ENCODE results near the gene PLEK. TPM values are rescaled to one million over a fixed set of nuclear protein-coding genes. Genes with fewer than 3 reads are reported as not detected.

PLEK gene
- total and polyA plus RNA-seq, 9 of the 15 experiments (the other 6 are each of a cell fraction or from before 2014, with no cell fraction given), result 0.14 to 1.2 (median 0.36) TPM

DNA sequence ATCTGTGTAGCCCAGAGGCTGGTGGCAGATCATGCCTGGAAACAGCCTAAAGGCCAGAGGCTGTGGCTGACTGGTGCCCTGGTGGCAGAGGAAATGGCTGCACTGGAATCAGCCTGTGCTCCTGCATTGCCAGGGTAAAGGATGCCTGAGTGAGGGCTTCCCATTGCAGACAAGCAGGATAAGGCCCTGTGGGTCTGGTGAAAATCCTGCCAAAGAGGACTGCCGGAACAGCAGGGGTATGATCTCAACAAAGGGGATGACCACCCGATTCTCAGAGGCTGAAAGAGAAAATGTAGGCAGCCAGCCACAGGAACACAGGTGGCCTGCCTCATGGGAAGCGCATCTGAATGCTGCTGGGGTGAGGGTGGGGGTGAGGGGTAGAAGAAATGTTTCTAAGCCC, 53.8 kb downstream of the PLEK start (continued):
- TF ChIP-seq, protein P1, sequence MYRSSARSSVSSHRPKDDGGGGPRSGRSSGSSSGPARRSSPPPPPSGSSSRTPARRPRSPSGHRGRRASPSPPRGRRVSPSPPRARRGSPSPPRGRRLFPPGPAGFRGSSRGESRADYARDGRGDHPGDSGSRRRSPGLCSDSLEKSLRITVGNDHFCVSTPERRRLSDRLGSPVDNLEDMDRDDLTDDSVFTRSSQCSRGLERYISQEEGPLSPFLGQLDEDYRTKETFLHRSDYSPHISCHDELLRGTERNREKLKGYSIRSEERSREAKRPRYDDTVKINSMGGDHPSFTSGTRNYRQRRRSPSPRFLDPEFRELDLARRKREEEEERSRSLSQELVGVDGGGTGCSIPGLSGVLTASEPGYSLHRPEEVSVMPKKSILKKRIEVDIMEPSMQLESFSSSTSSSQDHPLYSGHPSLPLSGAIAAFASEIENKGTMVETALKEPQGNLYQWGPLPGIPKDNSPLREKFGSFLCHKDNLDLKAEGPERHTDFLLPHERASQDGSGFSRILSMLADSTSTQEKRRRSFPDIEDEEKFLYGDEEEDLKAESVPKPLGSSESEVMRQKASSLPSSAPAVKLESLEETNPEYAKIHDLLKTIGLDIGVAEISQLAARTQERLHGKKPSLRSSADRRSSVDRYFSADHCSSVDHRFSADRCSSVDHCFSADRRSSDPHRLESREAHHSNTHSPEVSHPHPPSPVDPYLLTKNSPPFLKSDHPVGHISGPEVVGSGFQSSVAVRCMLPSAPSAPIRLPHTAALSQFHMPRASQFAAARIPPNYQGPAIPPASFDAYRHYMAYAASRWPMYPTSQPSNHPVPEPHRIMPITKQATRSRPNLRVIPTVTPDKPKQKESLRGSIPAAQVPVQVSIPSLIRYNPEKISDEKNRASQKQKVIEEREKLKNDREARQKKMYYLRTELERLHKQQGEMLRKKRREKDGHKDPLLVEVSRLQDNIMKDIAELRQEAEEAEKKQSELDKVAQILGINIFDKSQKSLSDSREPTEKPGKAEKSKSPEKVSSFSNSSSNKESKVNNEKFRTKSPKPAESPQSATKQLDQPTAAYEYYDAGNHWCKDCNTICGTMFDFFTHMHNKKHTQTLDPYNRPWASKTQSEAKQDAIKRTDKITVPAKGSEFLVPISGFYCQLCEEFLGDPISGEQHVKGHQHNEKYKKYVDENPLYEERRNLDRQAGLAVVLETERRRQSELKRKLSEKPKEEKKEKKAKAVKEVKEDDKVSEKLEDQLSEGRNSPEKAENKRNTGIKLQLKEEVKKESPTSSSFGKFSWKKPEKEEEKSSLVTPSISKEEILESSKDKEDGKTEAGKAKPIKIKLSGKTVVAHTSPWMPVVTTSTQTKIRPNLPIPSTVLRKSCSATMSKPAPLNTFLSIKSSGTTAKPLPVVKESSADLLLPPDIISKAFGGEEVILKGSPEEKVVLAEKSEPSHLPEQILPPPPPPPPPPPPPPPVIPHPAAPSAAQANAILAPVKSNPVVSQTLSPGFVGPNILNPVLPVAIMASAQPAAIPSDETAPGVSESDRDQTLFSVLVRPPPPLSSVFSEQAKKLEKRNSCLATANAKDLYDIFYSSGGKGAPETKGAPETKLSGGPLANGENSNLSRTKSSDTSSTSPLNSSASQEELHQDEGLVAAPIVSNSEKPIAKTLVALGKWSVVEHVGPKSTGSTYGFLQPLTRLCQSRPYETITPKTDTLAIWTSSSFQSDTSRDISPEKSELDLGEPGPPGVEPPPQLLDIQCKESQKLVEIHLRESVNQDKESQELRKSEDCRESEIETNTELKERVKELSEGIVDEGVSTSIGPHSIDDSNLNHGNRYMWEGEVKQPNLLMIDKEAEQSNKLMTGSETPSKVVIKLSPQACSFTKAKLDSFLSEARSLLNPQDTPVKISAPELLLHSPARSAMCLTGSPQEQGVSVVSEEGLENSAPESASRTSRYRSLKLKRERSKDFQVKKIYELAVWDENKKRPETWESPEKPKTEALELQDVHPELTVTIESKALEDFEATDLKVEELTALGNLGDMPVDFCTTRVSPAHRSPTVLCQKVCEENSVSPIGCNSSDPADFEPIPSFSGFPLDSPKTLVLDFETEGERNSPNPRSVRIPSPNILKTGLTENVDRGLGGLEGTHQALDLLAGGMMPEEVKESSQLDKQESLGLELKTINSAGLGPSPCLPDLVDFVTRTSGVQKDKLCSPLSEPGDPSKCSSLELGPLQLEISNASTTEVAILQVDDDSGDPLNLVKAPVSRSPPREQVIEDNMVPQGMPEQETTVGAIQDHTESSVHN (IDR thresholded peaks at IDR 0.05; ENCODE audit: borderline replicate concordance in 1 of 2, low read depth in 1 of 2), result no peak
- no peak for TF ChIP-seq ZNF224 (CRISPR knock-in tag; IDR thresholded peaks at IDR 0.05)
- TF ChIP-seq ZKSCAN8 (CRISPR knock-in tag; IDR thresholded peaks at IDR 0.05), result no peak
- no peak for TF ChIP-seq FOS (IDR thresholded peaks at IDR 0.05; ENCODE audit: extremely low read depth, insufficient read length)
- no peak for TF ChIP-seq ZNF512 (tag; IDR thresholded peaks at IDR 0.05)
- TF ChIP-seq MEF2D (tag; conservative IDR thresholded peaks at IDR 0.05; ENCODE audit: low read depth), result 0 out of 2 replicates have a peak, but pooled peaks have one; percentile 20
- no peak for TF ChIP-seq TGIF2 (CRISPR knock-in tag; IDR thresholded peaks at IDR 0.05)
- TF ChIP-seq ZNF518B (CRISPR knock-in tag; IDR thresholded peaks at IDR 0.05), result no peak
- TF ChIP-seq ZNF311 (CRISPR knock-in tag; IDR thresholded peaks at IDR 0.05), result no peak
- 0 out of 2 replicates have a peak, but pooled peaks have one; percentile 19 for TF ChIP-seq ZBTB17 (CRISPR knock-in tag; IDR thresholded peaks at IDR 0.05)
- no peak for TF ChIP-seq PCBP1 (IDR thresholded peaks at IDR 0.05; ENCODE audit: low read depth, low read length, poor library complexity, severe bottlenecking)
- no peak for TF ChIP-seq SNRNP70 (optimal IDR thresholded peaks at IDR 0.05; ENCODE audit: low read depth, low read length)
- no peak for TF ChIP-seq PHTF2 (CRISPR knock-in tag; IDR thresholded peaks at IDR 0.05)
- no peak for TF ChIP-seq CHD4 (IDR thresholded peaks at IDR 0.05; ENCODE audit: insufficient read depth, insufficient replicate concordance, low read depth, low read length, poor library complexity, severe bottlenecking)
- TF ChIP-seq FIP1L1 (IDR thresholded peaks at IDR 0.05; ENCODE audit: low read depth, low read length, poor library complexity, severe bottlenecking), result no peak
